ENCODE data around the gene CTNNBL1.

Gene CTNNBL1

GRCh38 chr20:37702403-37703034 lies 8.7 kb downstream of the CTNNBL1 start:
- H3K27ac ChIP-seq: no peak overlapping the region
- no peak for TF ChIP-seq CTCF (IDR thresholded peaks at IDR 0.05)
- no peak for TF ChIP-seq ZFX (IDR thresholded peaks at IDR 0.05; ENCODE audit: borderline replicate concordance)

GRCh38 chr20:37703035-37703845 lies 9.4 kb downstream of the CTNNBL1 start:
- no peak overlapping the region for H3K27ac ChIP-seq
- TF ChIP-seq CTCF (IDR thresholded peaks at IDR 0.05) (no peak), ZFX (IDR thresholded peaks at IDR 0.05; ENCODE audit: borderline replicate concordance) (no peak)

- H3K27ac ChIP-seq: no peak overlapping the region
- TF ChIP-seq ZFX (IDR thresholded peaks at IDR 0.05; ENCODE audit: borderline replicate concordance) (no peak), CTCF (IDR thresholded peaks at IDR 0.05) (no peak)
These were observed 11.1 kb downstream of the CTNNBL1 start for GRCh38 chr20:37704955-37705354.

- no peak overlapping the region for H3K27ac ChIP-seq
- TF ChIP-seq CTCF (IDR thresholded peaks at IDR 0.05) (no peak), ZFX (IDR thresholded peaks at IDR 0.05; ENCODE audit: borderline replicate concordance) (no peak)
These were observed 12.5 kb downstream of the CTNNBL1 start for GRCh38 chr20:37706298-37706697.

- no peak for TF ChIP-seq CTCF (IDR thresholded peaks at IDR 0.05)
- no peak for TF ChIP-seq ZFX (IDR thresholded peaks at IDR 0.05; ENCODE audit: borderline replicate concordance)
- no peak overlapping the region for H3K27ac ChIP-seq
These were observed 17.2 kb downstream of the CTNNBL1 start for GRCh38 chr20:37711001-37711400.

GRCh38 chr20:37711994-37712964 lies 18.4 kb downstream of the CTNNBL1 start:
- H3K27ac ChIP-seq: no peak overlapping the region
- TF ChIP-seq ZFX (IDR thresholded peaks at IDR 0.05; ENCODE audit: borderline replicate concordance) (no peak), CTCF (IDR thresholded peaks at IDR 0.05) (no peak)
